Right lobe of liver (tissue), 6 donors: ENCODE measurements around the gene TUBA1A. TPM values are rescaled to one million over a fixed set of nuclear protein-coding genes. Genes with fewer than 3 reads are reported as not detected.
"Not testable (repeated sequence)": the region's sequence is repeated elsewhere in the genome, so short reads cannot be mapped to it uniquely, and the experiment has no call there.

ENCODE experiments used
- ATAC-seq, 4 donors: fragments of 200-7000 bp; cut with Tn5 transposase; one replicate each; pipeline ENCODE4 v1.9.1; 2020; ENCODE audit warnings: mild to moderate bottlenecking in 4 of 4, moderate library complexity in 4 of 4
- DNase-seq, 3 donors: peaks; one replicate each; pipeline ENCODE4 v3.0.0-alpha.2; 2020
- H3K27ac ChIP-seq, 3 donors: fragments of 200-600 bp; one replicate each; pipeline ENCODE4 v1.8.0; 2022
- H3K27me3 ChIP-seq, 2 donors: fragments of 200-600 bp; one replicate each; pipeline ENCODE4 v1.8.0; 2022
- H3K36me3 ChIP-seq, 4 donors: fragments of 200-600 bp; sonication (generic) in 1 of 4; one replicate each; pipeline versions ENCODE4 v1.5.1 to v1.8.0; 2017 to 2022; ENCODE audit warnings: control low read depth in 1 of 4
- H3K4me1 ChIP-seq, 4 donors: fragments of 200-600 bp; sonication (generic) in 1 of 4; one replicate each; pipeline versions ENCODE4 v1.5.1 to v1.8.0; 2017 to 2022; ENCODE audit warnings: control low read depth in 1 of 4
- H3K4me3 ChIP-seq, 3 donors: fragments of 200-600 bp; one replicate each; pipeline ENCODE4 v1.8.0; 2022
- H3K9me3 ChIP-seq, 4 donors: fragments of 200-600 bp; sonication (generic) in 1 of 4; one replicate each; pipeline versions ENCODE4 v1.5.1 to v1.8.0; 2017 to 2022; ENCODE audit warnings: control low read depth in 1 of 4
- POLR2A ChIP-seq: fragments of 450-650 bp; IDR thresholded peaks from one replicate; pipeline ENCODE4 v1.6.1; 2017; ENCODE audit warnings: antibody characterized with exemption, mild to moderate bottlenecking
- WGBS: methylation state at CpG from one replicate; pipeline ENCODE4 v1.1.6; 2018; ENCODE audit warnings: low coverage, low lambda C conversion rate; ENCODE audit not compliant: insufficient coverage; ENCODE audit errors: missing lambda C conversion rate; 5-methylcytosine and 5-hydroxymethylcytosine counted together
- intact Hi-C, 2 donors: fragments of 100-400 bp; cut with DNase I; formaldehyde crosslinking; loops; one replicate each; pipeline versions ENCODE4 v1.11.2 to v1.14.1; 2022
- total RNA-seq, 6 experiments: library from RNA; depleted of rRNA in 2 of 6; stranded (reverse); fragments of >200 nt in 2 of 6; fragmentation: NEBNext Ultra II Directional in 3 of 6; extraction: Animal tissue kit (Norgen Biotek cat#: 25700) in 3 of 6; gene quantifications; one replicate each; pipeline versions ENCODE4 v1.1.0 to v1.2.4, GENCODE V29; 2016 to 2023
- TF ChIP-seq, protein P1 (sequence below), 4 donors: fragments of 200-600 bp in 3 of 4; fragments of 450-650 bp in 1 of 4; IDR thresholded peaks; one replicate each; pipeline versions ENCODE4 v1.5.1 to v1.8.0; 2016 to 2022; ENCODE audit warnings: antibody characterized with exemption in 4 of 4, mild to moderate bottlenecking in 2 of 4
- donor health status: DM: no; HTN: yes; CAD: no.
- donor health status: DM: no; HTN: no; CAD: no.
- donor health status: DM: no; HTN: no; CAD: no.
- donor health status: DM: no; HTN: yes; CAD: no.
- donor health status: DM: no; HTN: yes; CAD: no.

TUBA1A gene
- total RNA-seq, 6 experiments from 2014 or later: 3.8 to 18.9 (median 5.8) TPM

DNA sequence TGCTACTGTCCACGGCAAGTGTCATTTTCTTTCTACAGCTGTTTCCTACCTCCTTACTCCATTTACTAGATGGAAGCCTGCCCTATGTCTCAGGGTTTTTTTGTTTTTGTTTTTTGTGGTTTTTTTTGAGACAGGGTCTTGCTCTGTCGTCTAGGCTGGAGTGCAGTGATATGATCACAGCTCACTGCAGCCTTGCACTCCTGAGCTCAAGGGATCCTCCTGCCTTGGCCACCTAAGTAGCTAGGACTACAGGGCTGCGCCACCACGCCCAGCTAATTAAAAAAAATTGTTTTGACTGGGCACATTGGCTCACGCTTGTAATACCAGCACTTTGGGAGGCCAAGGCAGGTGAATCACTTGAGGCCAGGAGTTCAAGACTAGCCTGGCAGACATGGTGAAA lies 14.7 kb downstream of the TUBA1A start:
- H3K9me3 ChIP-seq: no peaks in the 10 kb centered on the region
- WGBS: 75% methylated on average over 5 of the region's 5 CpGs
- peak in 1 of 3 donors; percentile 12 for DNase-seq

DNA sequence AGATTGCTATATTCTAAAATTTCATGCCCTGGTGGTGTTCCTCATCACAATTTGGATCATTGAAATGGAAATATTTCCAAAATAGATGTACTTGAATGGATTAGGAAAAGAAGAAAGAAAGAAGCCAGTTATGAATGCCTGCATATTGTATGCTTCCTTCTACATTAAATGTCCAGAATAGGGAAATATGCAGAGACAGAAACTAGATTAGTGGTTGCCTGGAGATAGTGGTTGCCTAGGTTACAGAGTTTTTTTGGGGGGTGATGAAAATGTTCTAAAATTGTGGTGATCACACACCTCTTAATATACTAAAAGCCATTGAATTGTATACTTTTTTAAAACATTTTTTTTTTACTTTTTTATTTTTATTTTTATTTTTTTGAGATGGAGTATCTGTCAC lies 18.0 kb downstream of the TUBA1A start:
- TF ChIP-seq, protein P1, sequence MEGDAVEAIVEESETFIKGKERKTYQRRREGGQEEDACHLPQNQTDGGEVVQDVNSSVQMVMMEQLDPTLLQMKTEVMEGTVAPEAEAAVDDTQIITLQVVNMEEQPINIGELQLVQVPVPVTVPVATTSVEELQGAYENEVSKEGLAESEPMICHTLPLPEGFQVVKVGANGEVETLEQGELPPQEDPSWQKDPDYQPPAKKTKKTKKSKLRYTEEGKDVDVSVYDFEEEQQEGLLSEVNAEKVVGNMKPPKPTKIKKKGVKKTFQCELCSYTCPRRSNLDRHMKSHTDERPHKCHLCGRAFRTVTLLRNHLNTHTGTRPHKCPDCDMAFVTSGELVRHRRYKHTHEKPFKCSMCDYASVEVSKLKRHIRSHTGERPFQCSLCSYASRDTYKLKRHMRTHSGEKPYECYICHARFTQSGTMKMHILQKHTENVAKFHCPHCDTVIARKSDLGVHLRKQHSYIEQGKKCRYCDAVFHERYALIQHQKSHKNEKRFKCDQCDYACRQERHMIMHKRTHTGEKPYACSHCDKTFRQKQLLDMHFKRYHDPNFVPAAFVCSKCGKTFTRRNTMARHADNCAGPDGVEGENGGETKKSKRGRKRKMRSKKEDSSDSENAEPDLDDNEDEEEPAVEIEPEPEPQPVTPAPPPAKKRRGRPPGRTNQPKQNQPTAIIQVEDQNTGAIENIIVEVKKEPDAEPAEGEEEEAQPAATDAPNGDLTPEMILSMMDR (IDR thresholded peaks at IDR 0.05): no peak
- TF ChIP-seq POLR2A: no peak
- no peak overlapping the region for H3K4me3 ChIP-seq
- ATAC-seq: no peak
- no peaks in the 10 kb centered on the region for H3K9me3 ChIP-seq
- H3K27ac ChIP-seq: no peak overlapping the region
- intact Hi-C loops: no loop called here
- H3K27me3 ChIP-seq: no peaks in the 10 kb centered on the region
- H3K36me3 ChIP-seq: no peaks in the 10 kb centered on the region
- no peak for DNase-seq
- H3K4me1 ChIP-seq: no peaks in the 10 kb centered on the region

More for the DNA sequence above, 14.7 kb downstream of the TUBA1A start:
- no peak for ATAC-seq
- Histone ChIP-seq H3K36me3 (no peaks in the 10 kb centered on the region), H3K27me3 (no peaks in the 10 kb centered on the region), H3K27ac (no peak overlapping the region), H3K4me3 (no peak overlapping the region), H3K4me1 (no peaks in the 10 kb centered on the region)
- TF ChIP-seq, protein P1 (IDR thresholded peaks at IDR 0.05): no peak
- TF ChIP-seq POLR2A: no peak
- intact Hi-C loops: no loop called here

DNA sequence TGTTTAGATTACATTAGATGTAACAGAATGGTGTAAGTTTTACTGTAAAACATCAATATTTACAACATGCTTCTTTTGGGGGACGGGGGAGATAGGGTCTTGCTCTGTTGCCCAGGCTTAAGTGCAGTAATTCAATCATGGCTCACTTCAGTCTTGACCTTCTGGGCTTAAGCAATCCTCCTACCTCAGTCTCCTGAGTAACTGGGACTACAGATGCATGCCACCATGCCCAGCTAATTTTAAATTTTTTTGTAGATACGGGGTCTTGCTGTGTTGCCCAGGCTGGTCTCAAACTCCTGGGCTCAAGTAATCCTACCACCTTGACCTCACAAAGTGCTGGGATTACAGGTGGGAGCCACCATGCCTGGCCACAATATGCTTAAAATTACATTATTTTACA lies 23.8 kb downstream of the TUBA1A start:
- no peaks in the 10 kb centered on the region for H3K27me3 ChIP-seq
- ATAC-seq (no peak), DNase-seq (no peak)
- no peak for TF ChIP-seq POLR2A
- no peak overlapping the region for H3K27ac ChIP-seq
- H3K4me3 ChIP-seq: no peak overlapping the region
- intact Hi-C loops: no loop called here
- H3K4me1 ChIP-seq: no peaks in the 10 kb centered on the region
- WGBS: 86% methylated on average over 1 of the region's 2 CpGs
- H3K9me3 ChIP-seq: no peaks in the 10 kb centered on the region
- no peaks in the 10 kb centered on the region for H3K36me3 ChIP-seq

DNA sequence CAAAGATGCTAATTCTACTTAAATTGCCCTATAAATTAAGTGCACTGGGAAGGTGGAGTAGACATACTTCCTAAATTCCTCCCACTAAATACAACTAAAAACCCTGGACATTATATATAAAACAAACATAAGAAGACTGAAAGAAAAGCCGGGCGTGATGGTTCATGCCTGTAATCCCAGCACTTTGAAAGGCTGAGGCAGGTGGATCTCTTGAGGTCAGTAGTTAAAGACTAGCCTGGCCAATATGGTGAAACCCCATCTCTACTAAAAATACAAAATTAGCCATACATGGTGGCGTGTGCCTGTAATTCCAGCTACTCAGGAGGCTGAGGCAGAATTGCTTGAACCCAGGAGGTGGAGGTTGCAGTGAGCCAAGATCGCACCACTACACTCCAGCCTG lies 27.0 kb downstream of the TUBA1A start:
- H3K27ac ChIP-seq, H3K4me1 ChIP-seq, H3K9me3 ChIP-seq, ATAC-seq, DNase-seq, H3K36me3 ChIP-seq, intact Hi-C loops, H3K4me3 ChIP-seq, H3K27me3 ChIP-seq: not testable (repeated sequence)
- 87% methylated on average over 4 of the region's 4 CpGs for WGBS

DNA sequence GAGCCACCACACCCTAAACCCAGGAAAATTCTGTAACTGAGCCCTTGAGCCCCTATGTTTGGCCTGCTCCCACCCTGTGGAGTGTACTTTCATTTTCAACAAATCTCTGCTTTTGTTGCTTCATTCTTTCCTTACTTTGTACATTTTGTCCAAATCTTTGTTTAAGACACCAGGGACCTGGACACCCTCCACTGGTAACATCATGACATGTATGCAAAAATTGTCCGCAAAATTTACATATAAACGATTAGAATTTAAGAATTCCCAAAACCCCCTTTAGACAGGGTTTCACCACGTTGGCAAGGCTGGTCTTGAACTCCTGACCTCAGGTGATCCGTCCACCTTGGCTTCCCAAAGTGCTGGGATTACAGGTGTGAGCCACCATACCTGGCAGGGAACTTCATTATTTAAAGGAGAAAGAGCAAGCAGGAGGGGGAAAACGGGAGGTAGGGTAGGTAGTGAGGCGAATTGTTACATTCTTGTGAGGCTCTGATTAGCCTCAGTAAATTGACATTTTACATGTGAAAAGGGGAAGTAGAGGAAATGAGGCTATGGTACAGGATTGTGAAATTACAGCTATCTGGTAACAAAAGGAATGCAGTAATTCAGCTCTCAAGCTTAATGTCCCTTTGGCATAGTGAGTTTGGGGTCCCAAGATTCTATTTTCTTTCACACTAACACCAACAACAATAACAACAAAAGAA lies 27.6 kb downstream of the TUBA1A start:
- DNase-seq (no peak), ATAC-seq (no peak)
- no peak overlapping the region for H3K27ac ChIP-seq
- no peaks in the 10 kb centered on the region for H3K9me3 ChIP-seq
- H3K27me3 ChIP-seq: no peaks in the 10 kb centered on the region
- no peaks in the 10 kb centered on the region for H3K4me1 ChIP-seq
- TF ChIP-seq, protein P1 (IDR thresholded peaks at IDR 0.05): no peak
- TF ChIP-seq POLR2A: no peak
- WGBS: 52% methylated on average over 6 of the region's 6 CpGs
- no peaks in the 10 kb centered on the region for H3K36me3 ChIP-seq
- intact Hi-C loops: no loop called here
- H3K4me3 ChIP-seq: no peak overlapping the region
